Non-pigmented ciliary epithelial cell (primary cell): ENCODE data around the gene ZNF391.
"Not testable (repeated sequence)": the region's sequence is repeated elsewhere in the genome, so short reads cannot be mapped to it uniquely, and the experiment has no call there.

Experiments
- DNase-seq: peaks from one replicate; pipeline ENCODE4 v3.0.0-alpha.2; 2010; ENCODE audit warnings: low read depth

ZNF391 gene

GRCh38 chr6:27422651-27423332 is 34.2 kb downstream of the ZNF391 start:
- DNase-seq = no peak

GRCh38 chr6:27424851-27425250 is 36.3 kb downstream of the ZNF391 start:
- not testable (repeated sequence) for DNase-seq

- DNase-seq = no peak
These were observed 37.6 kb downstream of the ZNF391 start for GRCh38 chr6:27426045-27426620.

GRCh38 chr6:27428502-27428901 is 39.9 kb downstream of the ZNF391 start:
- no peak for DNase-seq

GRCh38 chr6:27428966-27429365 is 40.4 kb downstream of the ZNF391 start:
- DNase-seq = no peak

- DNase-seq = no peak
These were observed 45.2 kb downstream of the ZNF391 start for GRCh38 chr6:27433714-27434113.

GRCh38 chr6:27439371-27439770 is 50.8 kb downstream of the ZNF391 start:
- DNase-seq = no peak

GRCh38 chr6:27441001-27441400 is 52.4 kb downstream of the ZNF391 start:
- no peak for DNase-seq

GRCh38 chr6:27442932-27443331 is 54.4 kb downstream of the ZNF391 start:
- DNase-seq = no peak

GRCh38 chr6:27448456-27448855 is 59.9 kb downstream of the ZNF391 start:
- DNase-seq = no peak

GRCh38 chr6:27451660-27452390 is 63.3 kb downstream of the ZNF391 start:
- DNase-seq = no peak

GRCh38 chr6:27452496-27452897 is 63.9 kb downstream of the ZNF391 start:
- no peak for DNase-seq
